ENCODE data around the gene LCNL1.

LCNL1 gene

GRCh38 chr9:136971746-136972145, 11.0 kb upstream of the LCNL1 start:
- H3K27me3 ChIP-seq (ENCODE audit: control insufficient read depth in 1 of 2, insufficient read depth in 1 of 2, low read length in 2 of 2): peaks cover 0 to 13% of the 10 kb centered on the region in 2 experiments
- H4K91ac ChIP-seq (ENCODE audit: low read length): no peak overlapping the region
- DNase-seq: no peak
- H3K14ac ChIP-seq (ENCODE audit: low read length in 2 of 2): no peak overlapping the region
- H3K9ac ChIP-seq (ENCODE audit: low read length): no peak overlapping the region
- H2AFZ ChIP-seq (ENCODE audit: low read depth, low read length): no peak overlapping the region
- 76% methylated on average over 14 of the region's 14 CpGs for WGBS
- no peak overlapping the region for H2BK15ac ChIP-seq (ENCODE audit: low read depth, poor library complexity, severe bottlenecking)
- H2BK12ac ChIP-seq (ENCODE audit: low read length in 2 of 2): no peak overlapping the region
- H3K27ac ChIP-seq (ENCODE audit: low read length, poor library complexity, severe bottlenecking): no peak overlapping the region
- H3K4me3 ChIP-seq (ENCODE audit: insufficient read depth in 1 of 2, low read depth in 1 of 2, low read length in 2 of 2): no peak overlapping the region
- no peak overlapping the region for H2BK5ac ChIP-seq (ENCODE audit: low read depth, low read length, poor library complexity, severe bottlenecking)
- no peak overlapping the region for H2BK120ac ChIP-seq (ENCODE audit: low read depth, low read length)
- H3K9me3 ChIP-seq (ENCODE audit: control insufficient read depth, low read length): no peaks in the 10 kb centered on the region
- no peak overlapping the region for H3K18ac ChIP-seq (ENCODE audit: low read depth in 1 of 2, low read length in 2 of 2)
- H3K23ac ChIP-seq (ENCODE audit: low read length in 2 of 2): no peak overlapping the region
- H3K36me3 ChIP-seq (ENCODE audit: control insufficient read depth in 1 of 2, insufficient read depth in 2 of 2, low read depth in 1 of 2, low read length in 2 of 2): no peaks in the 10 kb centered on the region
- no peak overlapping the region for H4K8ac ChIP-seq (ENCODE audit: low read length)
- H3K79me1 ChIP-seq (replicated peaks; ENCODE audit: low read length, poor library complexity, severe bottlenecking): no peaks in the 10 kb centered on the region
- H3K4me1 ChIP-seq (ENCODE audit: control insufficient read depth, insufficient read depth, low read depth, low read length): peaks cover 19% of the 10 kb centered on the region
- no peak overlapping the region for H2AK5ac ChIP-seq (ENCODE audit: low read length, severe bottlenecking)
- no peak overlapping the region for H3K4me2 ChIP-seq (ENCODE audit: low read length, poor library complexity, severe bottlenecking)
- H3K4ac ChIP-seq (ENCODE audit: low read depth in 1 of 2, low read length in 2 of 2): no peak overlapping the region

- H2BK12ac ChIP-seq (ENCODE audit: low read length in 2 of 2): no peak overlapping the region
- H3K4me1 ChIP-seq (ENCODE audit: control insufficient read depth, insufficient read depth, low read depth, low read length): peaks cover 25% of the 10 kb centered on the region
- H3K23ac ChIP-seq (ENCODE audit: low read length in 2 of 2): no peak overlapping the region
- 67% methylated on average over 10 of the region's 11 CpGs for WGBS
- no peak overlapping the region for H3K18ac ChIP-seq (ENCODE audit: low read depth in 1 of 2, low read length in 2 of 2)
- H4K8ac ChIP-seq (ENCODE audit: low read length): no peak overlapping the region
- H3K4ac ChIP-seq (ENCODE audit: low read depth in 1 of 2, low read length in 2 of 2): no peak overlapping the region
- no peak overlapping the region for H3K9ac ChIP-seq (ENCODE audit: low read length)
- no peak for DNase-seq
- H3K27me3 ChIP-seq (ENCODE audit: control insufficient read depth in 1 of 2, insufficient read depth in 1 of 2, low read length in 2 of 2): peaks cover 0 to 14% of the 10 kb centered on the region in 2 experiments
- no peaks in the 10 kb centered on the region for H3K9me3 ChIP-seq (ENCODE audit: control insufficient read depth, low read length)
- no peak overlapping the region for H2AK5ac ChIP-seq (ENCODE audit: low read length, severe bottlenecking)
- H3K4me3 ChIP-seq (ENCODE audit: insufficient read depth in 1 of 2, low read depth in 1 of 2, low read length in 2 of 2): no peak overlapping the region
- H2BK120ac ChIP-seq (ENCODE audit: low read depth, low read length): no peak overlapping the region
- H2BK15ac ChIP-seq (ENCODE audit: low read depth, poor library complexity, severe bottlenecking): no peak overlapping the region
- no peak overlapping the region for H3K14ac ChIP-seq (ENCODE audit: low read length in 2 of 2)
- H3K4me2 ChIP-seq (ENCODE audit: low read length, poor library complexity, severe bottlenecking): no peak overlapping the region
- no peak overlapping the region for H2AFZ ChIP-seq (ENCODE audit: low read depth, low read length)
- no peaks in the 10 kb centered on the region for H3K36me3 ChIP-seq (ENCODE audit: control insufficient read depth in 1 of 2, insufficient read depth in 2 of 2, low read depth in 1 of 2, low read length in 2 of 2)
- H3K27ac ChIP-seq (ENCODE audit: low read length, poor library complexity, severe bottlenecking): no peak overlapping the region
- H2BK5ac ChIP-seq (ENCODE audit: low read depth, low read length, poor library complexity, severe bottlenecking): no peak overlapping the region
- H4K91ac ChIP-seq (ENCODE audit: low read length): no peak overlapping the region
- H3K79me1 ChIP-seq (replicated peaks; ENCODE audit: low read length, poor library complexity, severe bottlenecking): no peaks in the 10 kb centered on the region
These were observed 10.5 kb upstream of the LCNL1 start for GRCh38 chr9:136972335-136972734.

- Histone ChIP-seq H3K4ac (ENCODE audit: low read depth in 1 of 2, low read length in 2 of 2) (no peak overlapping the region), H2BK5ac (ENCODE audit: low read depth, low read length, poor library complexity, severe bottlenecking) (no peak overlapping the region), H3K9me3 (ENCODE audit: control insufficient read depth, low read length) (no peaks in the 10 kb centered on the region), H3K27ac (ENCODE audit: low read length, poor library complexity, severe bottlenecking) (no peak overlapping the region), H3K18ac (ENCODE audit: low read depth in 1 of 2, low read length in 2 of 2) (no peak overlapping the region), H4K91ac (ENCODE audit: low read length) (no peak overlapping the region), H3K9ac (ENCODE audit: low read length) (no peak overlapping the region), H3K79me1 (replicated peaks; ENCODE audit: low read length, poor library complexity, severe bottlenecking) (no peaks in the 10 kb centered on the region), H2AFZ (ENCODE audit: low read depth, low read length) (no peak overlapping the region), H3K4me2 (ENCODE audit: low read length, poor library complexity, severe bottlenecking) (no peak overlapping the region), H3K36me3 (ENCODE audit: control insufficient read depth in 1 of 2, insufficient read depth in 2 of 2, low read depth in 1 of 2, low read length in 2 of 2) (no peaks in the 10 kb centered on the region), H3K4me1 (ENCODE audit: control insufficient read depth, insufficient read depth, low read depth, low read length) (peaks cover 29% of the 10 kb centered on the region), H3K4me3 (ENCODE audit: insufficient read depth in 1 of 2, low read depth in 1 of 2, low read length in 2 of 2) (no peak overlapping the region), H4K8ac (ENCODE audit: low read length) (no peak overlapping the region), H3K14ac (ENCODE audit: low read length in 2 of 2) (no peak overlapping the region), H2AK5ac (ENCODE audit: low read length, severe bottlenecking) (no peak overlapping the region), H2BK120ac (ENCODE audit: low read depth, low read length) (no peak overlapping the region), H3K27me3 (ENCODE audit: control insufficient read depth in 1 of 2, insufficient read depth in 1 of 2, low read length in 2 of 2) (peaks cover 0 to 18% of the 10 kb centered on the region in 2 experiments), H2BK12ac (ENCODE audit: low read length in 2 of 2) (no peak overlapping the region), H3K23ac (ENCODE audit: low read length in 2 of 2) (no peak overlapping the region), H2BK15ac (ENCODE audit: low read depth, poor library complexity, severe bottlenecking) (no peak overlapping the region)
- WGBS: 73% methylated on average over 13 of the region's 13 CpGs
- DNase-seq: no peak
These were observed 10.1 kb upstream of the LCNL1 start for GRCh38 chr9:136972743-136973142.

GRCh38 chr9:136973618-136974617, 8.9 kb upstream of the LCNL1 start:
- Histone ChIP-seq H2AK5ac (ENCODE audit: low read length, severe bottlenecking) (no peak overlapping the region), H2BK12ac (ENCODE audit: low read length in 2 of 2) (no peak overlapping the region), H2BK15ac (ENCODE audit: low read depth, poor library complexity, severe bottlenecking) (peak overlapping the region; percentile 90), H3K4me1 (ENCODE audit: control insufficient read depth, insufficient read depth, low read depth, low read length) (peaks cover 33% of the 10 kb centered on the region), H3K36me3 (ENCODE audit: control insufficient read depth in 1 of 2, insufficient read depth in 2 of 2, low read depth in 1 of 2, low read length in 2 of 2) (peaks cover 0 to 1% of the 10 kb centered on the region in 2 experiments), H3K9ac (ENCODE audit: low read length) (no peak overlapping the region), H2BK5ac (ENCODE audit: low read depth, low read length, poor library complexity, severe bottlenecking) (no peak overlapping the region), H3K23ac (ENCODE audit: low read length in 2 of 2) (no peak overlapping the region), H3K4me3 (ENCODE audit: insufficient read depth in 1 of 2, low read depth in 1 of 2, low read length in 2 of 2) (no peak overlapping the region), H3K79me1 (replicated peaks; ENCODE audit: low read length, poor library complexity, severe bottlenecking) (no peaks in the 10 kb centered on the region), H3K18ac (ENCODE audit: low read depth in 1 of 2, low read length in 2 of 2) (no peak overlapping the region), H3K14ac (ENCODE audit: low read length in 2 of 2) (no peak overlapping the region), H2AFZ (ENCODE audit: low read depth, low read length) (no peak overlapping the region), H3K27ac (ENCODE audit: low read length, poor library complexity, severe bottlenecking) (no peak overlapping the region), H4K91ac (ENCODE audit: low read length) (no peak overlapping the region), H3K27me3 (ENCODE audit: control insufficient read depth in 1 of 2, insufficient read depth in 1 of 2, low read length in 2 of 2) (peaks cover 0 to 22% of the 10 kb centered on the region in 2 experiments), H4K8ac (ENCODE audit: low read length) (no peak overlapping the region), H3K9me3 (ENCODE audit: control insufficient read depth, low read length) (no peaks in the 10 kb centered on the region), H2BK120ac (ENCODE audit: low read depth, low read length) (no peak overlapping the region), H3K4ac (ENCODE audit: low read depth in 1 of 2, low read length in 2 of 2) (no peak overlapping the region), H3K4me2 (ENCODE audit: low read length, poor library complexity, severe bottlenecking) (no peak overlapping the region)
- no peak for DNase-seq
- 89% methylated on average over 25 of the region's 29 CpGs for WGBS
